ENCODE measurements around the gene UGT8.
"Not testable (repeated sequence)": the region's sequence is repeated elsewhere in the genome, so short reads cannot be mapped to it uniquely, and the experiment has no call there.

The UGT8 gene, protein sequence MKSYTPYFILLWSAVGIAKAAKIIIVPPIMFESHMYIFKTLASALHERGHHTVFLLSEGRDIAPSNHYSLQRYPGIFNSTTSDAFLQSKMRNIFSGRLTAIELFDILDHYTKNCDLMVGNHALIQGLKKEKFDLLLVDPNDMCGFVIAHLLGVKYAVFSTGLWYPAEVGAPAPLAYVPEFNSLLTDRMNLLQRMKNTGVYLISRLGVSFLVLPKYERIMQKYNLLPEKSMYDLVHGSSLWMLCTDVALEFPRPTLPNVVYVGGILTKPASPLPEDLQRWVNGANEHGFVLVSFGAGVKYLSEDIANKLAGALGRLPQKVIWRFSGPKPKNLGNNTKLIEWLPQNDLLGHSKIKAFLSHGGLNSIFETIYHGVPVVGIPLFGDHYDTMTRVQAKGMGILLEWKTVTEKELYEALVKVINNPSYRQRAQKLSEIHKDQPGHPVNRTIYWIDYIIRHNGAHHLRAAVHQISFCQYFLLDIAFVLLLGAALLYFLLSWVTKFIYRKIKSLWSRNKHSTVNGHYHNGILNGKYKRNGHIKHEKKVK

DNA sequence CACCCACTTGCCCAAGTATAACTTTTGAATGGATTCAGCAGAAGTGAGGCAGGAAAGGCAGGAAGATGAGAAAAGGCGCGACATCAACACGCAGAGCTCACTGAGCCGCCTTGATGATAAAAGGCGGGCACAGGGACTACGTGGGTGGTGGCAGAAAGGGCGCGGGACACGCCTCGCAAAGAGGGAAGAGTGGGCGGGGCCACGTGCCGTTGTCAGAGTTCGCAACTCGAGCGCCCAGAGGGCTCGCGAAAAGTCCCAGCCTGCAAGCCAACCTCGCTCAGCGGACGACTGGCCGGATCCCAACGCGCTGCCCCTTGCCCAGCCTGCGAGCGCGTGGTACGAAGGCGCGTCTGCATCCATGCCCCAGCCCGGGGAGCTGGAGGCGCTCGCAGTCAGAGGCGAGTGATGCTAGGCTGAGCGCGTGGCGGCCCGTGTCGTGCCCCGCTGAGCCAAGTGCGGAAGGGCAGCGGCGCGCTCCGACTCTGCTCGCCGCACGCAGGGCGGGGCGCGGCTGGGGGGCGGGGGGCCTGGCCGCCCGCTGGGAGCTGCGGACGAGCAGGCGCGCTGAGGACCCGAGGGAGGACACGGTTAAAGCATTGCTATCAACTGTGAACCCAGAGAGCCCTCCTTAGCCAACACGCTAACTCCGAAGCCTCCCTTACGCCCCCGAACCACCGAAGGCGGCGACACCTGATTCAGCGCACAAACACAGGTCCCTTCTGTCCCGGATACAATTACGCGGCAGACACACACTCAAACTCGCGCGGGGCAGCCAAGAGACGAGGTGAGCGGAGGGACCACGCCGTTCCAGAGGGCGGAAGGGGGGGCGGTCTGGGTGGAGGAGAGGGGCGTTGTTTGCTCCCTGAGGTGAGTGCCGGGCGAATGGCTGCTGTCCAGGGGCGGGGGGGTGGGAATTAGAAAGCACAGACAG lies at the start of gene UGT8:
TSS of gene UGT8 (plus strand) at position 617 of the 931 bp plus-strand sequence. CDS start 24,074 bp downstream, outside the sequence.
- no peak for DNase-seq

DNA sequence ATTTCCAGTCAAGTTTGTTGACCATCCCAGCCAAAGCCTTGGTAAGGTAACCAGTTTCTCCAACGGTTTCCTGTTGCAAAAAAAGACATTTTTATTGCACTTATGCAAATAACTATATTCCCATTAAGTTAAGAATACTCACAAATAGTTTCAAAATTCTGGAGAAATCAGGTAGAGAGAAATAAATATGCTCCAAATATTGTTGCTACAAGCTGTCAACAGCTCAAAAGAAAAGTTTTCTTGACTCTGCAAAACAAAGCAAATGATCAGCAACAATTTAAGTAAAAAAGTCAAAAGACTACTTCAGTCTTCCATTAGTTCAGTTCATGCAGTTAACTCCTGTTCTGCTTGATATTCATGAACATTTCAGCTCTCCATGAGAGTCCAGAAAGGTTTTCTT lies 49.0 kb upstream of the UGT8 start:
- DNase-seq = no peak

DNA sequence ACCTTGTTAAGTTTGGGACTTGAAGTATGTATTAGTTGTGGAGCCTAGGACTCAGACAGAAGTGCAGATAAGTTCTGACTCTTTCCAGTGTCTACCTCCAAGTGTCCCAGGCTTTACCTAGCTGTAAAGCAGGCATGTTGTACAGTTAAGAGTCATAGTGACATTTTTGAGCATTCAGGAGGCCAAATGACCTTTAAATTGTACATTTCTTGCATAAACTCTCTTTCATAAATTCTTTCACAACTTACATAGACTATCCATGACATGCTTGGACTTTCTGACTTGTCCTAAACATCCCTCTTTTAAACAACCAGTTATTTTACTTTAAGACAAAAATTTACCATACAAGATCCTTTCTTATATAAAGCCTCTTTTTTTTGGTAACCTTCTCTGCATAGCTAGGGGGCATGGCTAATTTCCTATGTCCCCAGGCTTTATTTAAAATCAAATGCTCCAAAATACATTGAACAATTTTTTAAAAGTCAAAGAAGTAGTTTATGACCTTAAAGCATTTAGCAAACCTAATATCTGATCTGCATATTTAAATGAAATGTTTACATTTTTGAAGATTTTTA lies 40.1 kb upstream of the UGT8 start:
- no peak for DNase-seq

DNA sequence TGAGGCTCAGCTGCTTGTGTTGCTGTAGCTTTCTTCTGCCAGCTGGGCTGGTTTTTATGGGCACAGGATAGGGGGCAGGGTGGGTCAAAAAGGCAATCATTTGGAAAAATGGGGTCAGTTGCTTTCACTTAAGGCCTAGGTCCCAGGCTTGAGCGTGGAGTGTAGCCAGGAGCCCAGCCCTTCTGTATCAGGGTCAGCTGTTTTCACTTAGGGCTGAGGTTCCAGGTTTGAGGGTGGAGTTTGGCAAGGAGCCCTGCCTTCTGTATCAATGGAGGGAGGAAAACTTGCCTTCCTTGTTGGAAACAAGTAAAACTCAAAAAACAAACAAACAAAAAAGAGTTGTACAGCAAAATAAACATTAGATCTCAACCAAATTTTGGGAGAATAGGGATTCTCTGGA lies 37.0 kb upstream of the UGT8 start:
- DNase-seq = no peak

DNA sequence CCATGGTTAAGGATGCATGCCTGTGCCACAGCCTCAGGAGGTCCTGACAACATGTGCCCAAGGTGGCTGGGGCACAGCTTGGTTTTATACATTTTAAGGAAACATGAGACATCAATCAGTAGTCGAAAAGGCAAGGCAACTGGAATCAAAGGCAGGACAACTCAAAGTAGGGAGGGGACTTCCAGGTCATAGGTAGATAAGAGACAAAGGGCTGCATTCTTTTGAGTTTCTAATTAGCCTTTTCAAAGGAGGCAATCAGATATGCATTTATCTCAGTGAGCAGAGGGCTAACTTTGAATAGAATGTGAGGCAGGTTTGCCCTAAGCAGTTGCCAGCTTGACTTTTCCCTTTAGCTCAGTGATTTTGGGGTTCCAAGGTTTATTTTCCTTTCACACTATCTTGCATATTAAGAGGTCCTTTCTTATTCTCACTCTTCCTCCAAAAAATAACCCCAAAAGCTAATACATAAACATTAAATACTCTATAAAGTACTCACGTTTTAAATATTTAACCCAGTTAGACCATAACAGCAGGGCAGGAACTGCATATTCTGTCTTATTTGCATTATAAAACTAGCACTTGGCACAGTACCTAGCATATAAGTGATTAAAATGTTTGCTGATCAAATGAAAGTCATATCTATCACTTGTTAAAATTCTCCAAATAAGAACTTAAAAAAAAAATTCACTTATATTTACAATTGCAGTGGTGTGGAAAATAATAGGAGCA lies 36.3 kb upstream of the UGT8 start:
- DNase-seq = no peak

DNA sequence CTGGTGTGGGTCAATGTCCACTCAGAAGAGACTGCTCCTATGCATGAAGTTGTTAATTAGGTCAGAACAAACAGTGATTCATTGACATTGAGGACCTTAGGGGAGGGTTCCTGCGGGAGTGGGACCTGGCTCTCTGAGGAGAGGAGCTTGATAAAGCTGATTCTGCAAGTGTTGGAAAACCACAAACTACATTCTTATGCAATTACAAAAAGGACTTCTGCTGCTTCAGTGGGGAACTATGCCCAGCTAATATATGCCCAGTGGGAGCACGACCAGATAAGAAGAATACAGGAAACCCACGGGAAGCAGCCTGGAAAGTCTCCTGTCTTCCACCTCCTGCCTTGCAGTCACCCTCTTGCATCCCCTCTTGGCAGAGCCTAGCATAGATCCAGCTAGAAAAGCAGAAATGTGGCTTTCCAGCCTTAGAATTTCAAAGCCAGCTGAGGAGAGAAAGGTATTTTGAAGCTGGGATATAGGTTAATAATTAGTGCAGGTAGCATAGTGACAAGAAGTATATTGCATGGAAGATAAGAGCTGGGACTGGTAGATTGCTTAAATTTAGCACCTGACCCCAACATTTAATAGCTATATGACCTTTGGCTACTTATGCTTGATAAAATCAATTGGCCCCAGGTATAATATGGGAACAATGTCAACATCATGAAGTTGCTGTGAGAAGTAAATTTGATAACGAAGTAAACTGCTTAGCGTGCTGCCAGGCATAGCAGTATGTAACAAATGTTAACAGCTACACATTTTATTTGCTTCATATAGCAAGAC lies 34.9 kb upstream of the UGT8 start:
- no peak for DNase-seq

DNA sequence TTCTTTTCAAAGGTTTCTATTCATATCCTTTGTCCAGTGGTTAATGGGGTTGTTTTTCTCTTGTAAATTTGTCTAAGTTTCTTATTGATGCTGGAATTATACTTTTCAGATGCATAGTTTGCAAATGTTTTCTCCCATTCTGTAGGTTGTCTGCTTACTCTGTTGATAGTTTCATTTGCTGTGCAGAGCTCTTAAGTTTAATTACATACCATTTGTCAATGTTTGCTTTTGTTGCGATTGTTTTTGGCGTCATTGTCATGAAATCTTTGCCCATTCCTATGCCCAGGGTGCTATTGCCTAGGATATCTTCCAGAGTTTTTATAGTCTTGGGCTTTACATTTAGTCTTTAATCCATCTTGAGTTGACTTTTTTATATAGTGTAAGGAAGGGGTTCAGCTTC lies 21.2 kb upstream of the UGT8 start:
- DNase-seq = no peak

DNA sequence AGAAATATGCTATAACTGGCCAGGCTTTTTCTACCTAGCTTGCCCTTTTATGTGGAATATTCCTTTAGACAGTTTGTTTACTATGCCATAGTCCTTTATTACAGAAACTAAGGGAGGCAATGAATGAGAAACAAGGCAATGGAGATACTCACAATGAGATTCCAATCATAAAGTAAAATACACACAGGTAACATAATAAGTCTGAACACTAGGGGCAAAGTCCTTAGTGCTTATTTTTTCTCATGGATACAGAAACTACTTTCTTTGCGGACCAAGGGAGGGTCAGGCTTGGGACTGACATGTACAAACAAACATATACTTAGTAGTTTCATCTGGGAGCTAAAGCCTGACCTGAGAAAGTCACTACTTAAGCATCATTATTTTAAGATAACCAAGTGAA lies 16.0 kb upstream of the UGT8 start:
- no peak for DNase-seq

DNA sequence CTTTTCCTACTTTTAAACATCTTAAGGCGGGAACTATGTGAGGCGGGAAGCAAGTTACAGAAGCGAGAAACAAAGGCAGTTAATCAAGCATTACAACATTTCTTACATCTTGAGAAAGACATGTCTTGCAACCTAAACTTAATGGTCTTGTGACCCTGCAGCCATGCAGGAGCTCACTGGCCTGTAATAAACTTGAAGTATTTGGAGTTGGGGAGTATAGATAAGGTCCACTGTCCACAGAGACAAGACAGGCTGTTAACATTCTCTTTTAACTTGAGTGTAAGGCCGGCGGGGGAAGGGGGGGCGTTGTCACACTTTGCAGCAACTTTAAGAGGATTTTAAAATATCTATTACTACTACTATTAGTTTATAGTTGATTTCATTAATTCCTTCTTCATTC lies 10.3 kb upstream of the UGT8 start:
- DNase-seq = no peak

DNA sequence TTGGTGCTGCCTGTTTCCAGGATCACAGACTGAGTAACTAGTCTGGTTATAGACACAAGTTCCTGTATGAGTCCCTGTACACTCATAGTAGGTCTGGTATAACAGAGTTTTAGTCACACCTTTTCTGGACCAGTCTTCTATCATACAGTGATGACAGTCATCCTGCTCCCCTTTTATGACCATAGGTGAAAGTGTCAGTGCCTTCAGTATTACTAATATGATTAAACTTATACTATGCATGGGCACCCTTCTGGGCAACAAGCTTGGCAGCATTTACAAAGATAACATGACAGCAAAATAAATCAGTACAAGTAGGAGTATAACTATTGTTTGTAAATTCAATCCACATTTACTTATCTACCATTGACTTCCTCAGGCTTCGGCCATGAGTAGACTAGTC lies 8.2 kb upstream of the UGT8 start:
- not testable (repeated sequence) for DNase-seq

DNA sequence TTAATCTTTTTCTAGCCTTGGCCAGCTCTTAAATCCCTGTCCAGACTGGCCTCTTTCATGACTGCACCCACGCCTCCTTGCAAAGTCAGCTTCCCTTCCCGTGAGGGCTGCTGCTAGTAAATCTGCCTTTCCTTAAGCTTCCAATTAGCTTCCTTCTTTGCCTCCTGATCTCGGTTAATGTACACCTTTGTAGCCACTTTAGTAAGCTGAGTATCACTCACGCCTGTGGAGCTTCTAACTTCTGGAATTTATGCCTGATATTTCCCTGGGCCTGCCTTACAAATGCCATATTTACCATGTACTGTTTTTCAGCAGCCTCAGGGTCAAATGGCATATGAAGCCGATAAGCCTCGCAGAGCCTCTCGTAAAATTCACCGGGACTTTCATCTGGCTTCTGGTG lies 5.1 kb upstream of the UGT8 start:
- no peak for DNase-seq

DNA sequence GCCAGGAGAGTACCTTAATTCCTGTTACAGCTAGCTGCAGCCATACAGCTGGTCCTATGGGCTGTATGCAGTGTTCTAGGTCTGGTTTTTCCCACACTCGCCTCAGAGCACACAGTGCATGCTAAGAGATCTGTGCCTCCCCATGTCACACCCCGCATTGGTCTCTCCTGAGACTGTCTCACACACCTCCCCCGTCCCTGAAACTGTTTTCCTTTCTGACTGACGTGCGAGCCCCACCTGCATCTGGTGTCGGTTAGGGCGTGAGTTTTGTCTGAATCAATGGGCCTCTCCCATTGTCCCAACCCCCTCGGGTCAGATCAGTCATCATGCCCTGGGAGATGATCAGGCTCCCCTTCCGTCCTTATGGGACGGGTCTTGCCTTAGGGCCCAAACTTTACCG lies 3.4 kb upstream of the UGT8 start:
- DNase-seq = no peak

DNA sequence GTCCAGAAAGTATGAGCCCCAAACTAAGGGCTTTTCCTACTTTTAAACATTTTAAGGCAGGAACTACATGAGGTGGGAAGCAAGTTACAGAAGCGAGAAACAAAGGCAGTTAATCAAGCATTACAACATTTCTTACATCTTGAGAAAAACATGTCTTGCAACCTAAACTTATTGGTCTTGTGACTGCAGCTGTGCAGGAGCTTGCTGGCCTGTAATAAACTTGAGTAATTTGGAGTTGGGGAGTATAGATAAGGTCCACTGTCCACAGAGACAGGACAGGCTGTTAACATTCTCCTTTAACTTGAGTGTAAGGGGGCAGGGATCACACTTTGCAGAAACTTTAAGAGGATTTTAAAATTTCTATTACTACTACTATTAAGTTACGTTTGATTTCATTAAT lies 2.7 kb upstream of the UGT8 start:
- DNase-seq = no peak

DNA sequence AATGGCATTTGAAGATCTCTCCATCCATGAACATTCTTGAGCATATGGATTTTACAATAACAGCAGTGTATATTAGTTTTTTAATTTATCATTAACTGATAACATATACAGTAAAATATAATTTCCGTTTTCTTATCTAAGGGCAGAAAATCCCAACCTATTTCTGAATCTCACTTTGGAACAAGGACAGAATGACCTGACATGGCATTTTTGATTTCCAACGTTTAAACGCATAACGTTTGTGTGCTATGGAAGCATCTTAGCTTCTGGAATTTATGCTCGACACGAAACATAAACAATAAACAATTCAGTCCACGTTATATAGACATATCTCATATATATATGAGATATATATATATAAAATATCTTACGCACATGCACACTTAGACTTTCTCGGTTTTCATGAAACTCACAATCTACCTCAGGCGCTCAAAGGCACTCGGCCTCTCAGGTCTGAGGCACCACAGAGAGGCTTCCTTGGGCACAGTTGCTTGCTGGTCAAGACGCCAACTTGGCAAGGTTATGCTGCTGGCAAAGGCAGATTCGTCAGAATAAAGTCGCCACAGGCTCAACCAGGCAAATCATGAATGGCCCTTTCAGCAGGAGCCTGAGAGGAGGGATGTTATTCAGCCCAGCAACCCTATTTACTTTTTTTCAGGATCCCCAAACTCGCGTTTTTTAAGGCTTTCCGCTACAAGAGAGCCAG lies 1.0 kb upstream of the UGT8 start:
- DNase-seq = no peak

DNA sequence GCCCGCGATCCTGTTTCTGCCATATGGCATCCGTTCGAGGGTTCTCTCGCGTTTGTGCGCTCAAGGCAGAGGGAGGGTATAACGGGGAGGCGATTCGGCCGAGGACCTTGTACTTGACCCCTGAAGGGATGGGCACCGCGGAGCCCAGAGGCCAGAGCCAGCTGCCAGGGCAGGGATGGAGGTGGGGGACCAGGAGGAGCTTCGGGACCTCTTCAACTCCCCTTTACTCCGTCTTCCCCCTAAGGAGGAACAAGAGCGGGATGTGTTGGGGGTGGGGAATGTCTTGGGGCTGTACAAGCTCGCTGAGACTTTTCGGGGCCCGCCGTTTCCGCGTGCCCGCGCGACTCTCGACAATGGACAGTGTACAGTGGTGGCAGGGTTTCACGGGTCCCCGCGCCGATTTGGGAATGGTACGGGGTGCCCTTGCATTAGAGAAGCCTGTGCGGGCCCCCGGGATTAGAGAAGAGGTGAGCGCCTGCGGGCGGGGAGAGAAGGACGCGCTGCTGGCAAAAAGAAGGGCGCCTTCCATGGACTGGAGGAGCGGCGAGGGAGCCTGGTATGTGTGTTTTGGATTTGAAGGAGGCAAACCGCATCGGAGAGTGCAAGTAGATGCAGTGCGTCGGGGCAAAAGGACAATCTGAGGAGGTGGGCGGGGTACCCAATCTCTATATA lies 760 bp downstream of the UGT8 start:
- no peak for DNase-seq

DNA sequence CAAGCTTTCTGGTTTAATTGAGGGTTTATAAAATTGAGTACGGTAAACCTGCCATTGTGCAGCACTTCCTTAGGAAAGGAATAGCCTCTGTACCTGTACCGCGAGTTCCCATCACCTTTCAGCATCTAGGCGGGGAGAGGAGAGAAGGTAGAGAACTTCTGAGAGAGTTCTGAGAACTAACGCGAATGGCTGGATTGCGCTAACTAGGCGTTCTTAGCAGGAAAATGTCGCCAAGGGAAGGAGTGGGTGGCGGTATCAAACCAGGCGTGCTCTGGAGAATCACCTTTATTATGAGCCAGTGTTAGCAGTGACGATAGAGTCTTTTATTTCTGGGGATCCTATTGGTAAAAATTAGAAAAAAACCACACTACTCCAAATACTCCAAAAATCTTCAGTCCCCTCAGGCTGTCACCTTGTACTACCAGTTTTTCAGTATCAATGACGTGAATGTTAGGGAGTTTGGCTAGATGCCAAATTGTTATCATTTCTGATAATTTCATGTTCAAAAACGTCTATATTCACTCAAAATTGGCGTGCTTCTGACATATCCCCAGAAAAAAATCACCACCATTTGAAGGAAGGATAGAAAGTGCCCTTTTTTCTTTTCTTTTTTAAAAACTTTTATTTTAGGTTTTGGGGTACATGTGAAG lies 1.4 kb downstream of the UGT8 start:
- DNase-seq = no peak

DNA sequence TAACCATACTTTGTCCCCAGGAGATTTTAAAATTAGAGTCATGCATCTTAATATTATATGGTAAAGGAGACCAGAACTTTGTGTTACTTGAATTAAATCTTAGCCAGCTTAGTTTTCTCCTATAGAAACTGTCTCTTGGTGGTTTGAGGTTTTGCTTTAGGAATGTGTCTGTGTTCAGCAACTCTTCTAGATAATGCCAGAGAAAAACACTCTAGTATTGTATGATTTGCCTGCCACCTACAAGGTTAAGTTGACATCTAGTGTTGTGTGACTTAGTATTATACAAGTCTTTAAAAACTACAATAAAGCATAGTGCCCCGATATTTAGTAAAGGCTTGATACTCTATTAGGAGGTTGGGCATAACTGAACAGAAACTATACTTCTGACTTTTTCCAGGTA lies 2.1 kb downstream of the UGT8 start:
- DNase-seq = no peak

DNA sequence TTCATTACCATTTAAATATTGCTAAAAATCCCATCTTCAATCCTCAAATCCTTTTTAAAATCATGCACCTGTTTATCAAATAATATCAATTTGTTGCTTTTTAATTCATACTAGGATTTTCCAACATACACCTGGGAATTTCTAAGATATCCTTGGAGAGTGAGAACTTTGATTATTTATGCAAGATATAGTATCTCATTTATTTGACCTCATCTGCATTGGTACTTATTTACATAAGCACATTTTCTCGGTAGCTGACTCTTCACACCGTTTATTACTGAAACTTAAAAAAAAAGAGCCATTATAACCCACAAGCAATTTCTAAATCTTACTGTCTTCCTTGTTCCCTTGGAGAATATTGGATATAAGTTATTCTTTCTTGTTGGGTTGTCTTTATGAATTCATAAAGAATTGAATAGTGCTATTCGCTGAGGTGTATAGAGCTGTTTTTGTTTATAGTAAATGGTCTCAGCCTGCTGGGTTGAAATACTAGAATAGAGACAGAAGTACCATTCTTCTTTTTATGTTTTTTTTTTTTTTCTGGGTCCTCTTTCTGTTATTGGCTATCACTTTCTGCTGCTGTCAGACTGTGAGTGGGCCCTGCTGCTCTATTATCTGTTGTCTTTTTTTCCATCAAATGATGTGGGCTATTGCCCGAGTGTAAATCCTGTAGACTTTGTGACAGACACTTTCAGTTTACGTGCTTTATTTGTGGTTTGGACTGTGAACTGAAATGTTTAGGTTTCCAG lies 2.9 kb downstream of the UGT8 start:
- no peak for DNase-seq

DNA sequence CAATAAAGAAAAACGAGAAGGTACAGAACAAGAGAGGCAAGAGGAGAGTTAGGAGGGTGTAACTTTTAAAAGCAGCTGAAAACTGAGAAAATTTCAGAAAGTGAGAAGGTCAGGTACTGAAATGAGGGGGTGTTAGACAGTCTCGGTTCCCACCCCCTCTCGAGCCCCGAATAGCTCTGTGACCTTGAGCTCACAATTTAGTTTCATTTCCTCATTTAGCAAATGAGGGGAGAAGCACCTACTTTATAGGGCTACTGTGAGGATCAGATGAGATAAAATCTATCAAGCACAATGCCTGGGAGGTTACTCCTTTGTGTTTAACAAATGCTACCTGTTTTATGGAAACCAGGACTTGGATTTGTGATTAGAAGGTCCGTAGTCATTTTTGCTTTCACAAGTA lies 4.9 kb downstream of the UGT8 start:
- no peak for DNase-seq

Data from stimulated activated naive CD4-positive, alpha-beta T cell (primary cell).